ENCODE results near the gene EMC6. TPM values are rescaled to one million over a fixed set of nuclear protein-coding genes. Genes with fewer than 3 reads are reported as not detected.
"Not testable (repeated sequence)": the region's sequence is repeated elsewhere in the genome, so short reads cannot be mapped to it uniquely, and the experiment has no call there.

The EMC6 gene
- total RNA-seq, 1 donor from 2014 or later: 75.0 TPM

GRCh38 chr17:3697103-3697476 lies 28.5 kb downstream of the EMC6 start:
- Histone ChIP-seq H3K4me3 (no peak overlapping the region), H3K27me3 (peaks cover 8% of the 10 kb centered on the region), H3K27ac (no peak overlapping the region), H3K36me3 (no peaks in the 10 kb centered on the region), H3K9me3 (no peaks in the 10 kb centered on the region), H3K4me1 (peaks cover 5% of the 10 kb centered on the region in 2 donors)
- DNase-seq (ENCODE audit: low spot score in 2 of 2): no peak
- TF ChIP-seq, protein P1, sequence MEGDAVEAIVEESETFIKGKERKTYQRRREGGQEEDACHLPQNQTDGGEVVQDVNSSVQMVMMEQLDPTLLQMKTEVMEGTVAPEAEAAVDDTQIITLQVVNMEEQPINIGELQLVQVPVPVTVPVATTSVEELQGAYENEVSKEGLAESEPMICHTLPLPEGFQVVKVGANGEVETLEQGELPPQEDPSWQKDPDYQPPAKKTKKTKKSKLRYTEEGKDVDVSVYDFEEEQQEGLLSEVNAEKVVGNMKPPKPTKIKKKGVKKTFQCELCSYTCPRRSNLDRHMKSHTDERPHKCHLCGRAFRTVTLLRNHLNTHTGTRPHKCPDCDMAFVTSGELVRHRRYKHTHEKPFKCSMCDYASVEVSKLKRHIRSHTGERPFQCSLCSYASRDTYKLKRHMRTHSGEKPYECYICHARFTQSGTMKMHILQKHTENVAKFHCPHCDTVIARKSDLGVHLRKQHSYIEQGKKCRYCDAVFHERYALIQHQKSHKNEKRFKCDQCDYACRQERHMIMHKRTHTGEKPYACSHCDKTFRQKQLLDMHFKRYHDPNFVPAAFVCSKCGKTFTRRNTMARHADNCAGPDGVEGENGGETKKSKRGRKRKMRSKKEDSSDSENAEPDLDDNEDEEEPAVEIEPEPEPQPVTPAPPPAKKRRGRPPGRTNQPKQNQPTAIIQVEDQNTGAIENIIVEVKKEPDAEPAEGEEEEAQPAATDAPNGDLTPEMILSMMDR (IDR thresholded peaks at IDR 0.05): no peak
- intact Hi-C loops (cut with DNase I): no loop called here

DNA sequence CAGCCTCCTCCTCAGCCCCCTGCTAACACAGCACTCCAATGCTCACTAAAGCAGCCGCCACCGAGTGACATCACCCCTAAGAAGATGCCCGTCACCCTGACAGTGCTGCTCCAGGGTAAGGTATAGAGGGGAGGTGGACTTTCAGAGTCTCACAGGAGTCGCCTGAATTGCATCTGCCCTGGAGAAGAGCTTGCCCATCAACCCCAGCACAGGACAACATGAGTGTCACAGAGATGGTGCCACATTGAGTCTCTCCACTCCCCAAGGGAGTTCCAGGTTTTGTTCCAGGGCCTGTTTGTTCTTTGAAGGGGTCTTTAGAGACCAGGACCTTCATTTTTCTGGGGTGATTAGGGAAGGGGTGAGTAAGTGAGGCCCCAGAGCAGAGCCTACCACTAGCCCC lies 29.5 kb downstream of the EMC6 start:
- TF ChIP-seq, protein P1 (IDR thresholded peaks at IDR 0.05): no peak
- no peaks in the 10 kb centered on the region for H3K36me3 ChIP-seq
- no peaks in the 10 kb centered on the region for H3K9me3 ChIP-seq
- H3K27ac ChIP-seq: no peak overlapping the region
- intact Hi-C loops (cut with DNase I): no loop called here
- DNase-seq (ENCODE audit: low spot score in 2 of 2): no peak
- peaks cover 8% of the 10 kb centered on the region for H3K27me3 ChIP-seq
- H3K4me1 ChIP-seq: peaks cover 5% of the 10 kb centered on the region in 2 donors
- no peak overlapping the region for H3K4me3 ChIP-seq

GRCh38 chr17:3699951-3700350 lies 31.3 kb downstream of the EMC6 start:
- peaks cover 4% of the 10 kb centered on the region for H3K27me3 ChIP-seq
- TF ChIP-seq, protein P1 (IDR thresholded peaks at IDR 0.05): no peak
- H3K9me3 ChIP-seq: no peaks in the 10 kb centered on the region
- no peak overlapping the region for H3K27ac ChIP-seq
- intact Hi-C loops (cut with DNase I): no loop called here
- no peak for DNase-seq (ENCODE audit: low spot score in 2 of 2)
- H3K36me3 ChIP-seq: no peaks in the 10 kb centered on the region
- peaks cover 5% of the 10 kb centered on the region in 2 donors for H3K4me1 ChIP-seq
- no peak overlapping the region for H3K4me3 ChIP-seq

GRCh38 chr17:3702041-3702539 lies 33.5 kb downstream of the EMC6 start:
- H3K27ac ChIP-seq; DNase-seq (ENCODE audit: low spot score in 2 of 2); intact Hi-C loops (cut with DNase I); H3K4me3 ChIP-seq; H3K9me3 ChIP-seq; H3K36me3 ChIP-seq; H3K27me3 ChIP-seq; H3K4me1 ChIP-seq: not testable (repeated sequence)

DNA sequence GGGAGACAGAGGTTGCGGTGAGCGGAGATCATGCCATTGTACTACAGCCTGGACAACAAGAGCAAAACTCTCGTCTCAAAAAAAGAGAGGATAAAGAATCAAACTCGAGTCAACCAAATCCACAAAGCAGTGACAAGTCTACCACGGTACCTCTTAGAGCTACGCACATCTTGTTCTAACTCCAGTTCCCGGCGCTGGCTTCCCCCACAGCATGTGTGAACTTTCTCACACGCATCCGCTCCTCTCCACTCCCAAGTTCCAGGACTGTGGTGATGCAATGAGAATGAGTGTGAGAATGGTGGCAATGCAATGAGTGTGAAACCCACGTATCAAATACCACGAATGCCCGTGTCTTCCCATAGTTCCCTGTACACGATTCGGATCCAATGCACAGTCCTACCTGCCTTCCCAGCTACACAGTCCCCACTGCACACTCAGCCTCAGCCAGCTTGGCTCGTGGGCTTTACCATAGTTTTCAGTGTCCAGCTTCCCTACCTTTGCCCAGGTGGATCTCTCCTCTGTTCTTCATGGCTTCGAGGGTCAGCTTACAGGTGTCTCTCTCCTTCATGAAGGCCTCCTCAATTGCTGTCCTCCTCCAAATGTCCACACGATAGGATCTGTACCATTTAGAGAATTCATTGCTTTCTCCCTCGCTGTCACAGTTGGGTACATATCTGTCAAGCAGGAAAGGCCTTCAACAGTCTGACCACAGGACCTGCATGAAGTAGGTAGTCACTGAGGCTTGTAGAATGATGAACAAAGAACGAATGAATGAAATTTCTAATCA lies 36.5 kb downstream of the EMC6 start:
- TF ChIP-seq, protein P1 (IDR thresholded peaks at IDR 0.05): no peak
- Histone ChIP-seq H3K4me1 (no peaks in the 10 kb centered on the region), H3K27ac (no peak overlapping the region), H3K36me3 (no peaks in the 10 kb centered on the region), H3K9me3 (no peaks in the 10 kb centered on the region), H3K27me3 (no peaks in the 10 kb centered on the region), H3K4me3 (no peak overlapping the region)
- no peak for DNase-seq (ENCODE audit: low spot score in 2 of 2)
- intact Hi-C loops (cut with DNase I): no loop called here

GRCh38 chr17:3705718-3705984 lies 37.0 kb downstream of the EMC6 start:
- H3K9me3 ChIP-seq; H3K27me3 ChIP-seq; H3K27ac ChIP-seq; H3K36me3 ChIP-seq; H3K4me3 ChIP-seq; intact Hi-C loops (cut with DNase I); DNase-seq (ENCODE audit: low spot score in 2 of 2); H3K4me1 ChIP-seq: not testable (repeated sequence)

DNA sequence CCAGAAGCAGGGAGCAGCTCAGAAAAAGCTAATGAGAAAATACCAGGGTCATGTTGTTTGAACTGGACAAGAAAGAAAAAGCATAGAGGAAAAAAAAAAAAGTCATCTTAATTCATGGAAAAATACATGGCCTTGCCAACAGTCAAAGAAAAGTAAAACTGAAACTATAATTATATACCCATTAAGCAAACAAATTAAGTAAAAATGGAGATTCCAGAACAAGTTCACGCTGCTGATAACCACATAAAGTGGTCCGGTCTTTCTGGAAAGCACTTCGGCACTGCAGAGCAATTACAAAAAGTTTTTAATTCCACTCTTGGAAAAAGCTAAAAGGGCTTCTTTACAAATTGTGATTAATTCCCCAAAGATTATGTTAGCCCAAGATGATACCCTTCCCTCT lies 39.8 kb downstream of the EMC6 start:
- intact Hi-C loops (cut with DNase I): no loop called here
- TF ChIP-seq, protein P1 (IDR thresholded peaks at IDR 0.05): no peak

More for the DNA sequence above, 39.8 kb downstream of the EMC6 start:
- no peaks in the 10 kb centered on the region for H3K27me3 ChIP-seq
- peaks cover 5 to 9% of the 10 kb centered on the region in 2 donors for H3K36me3 ChIP-seq
- no peak overlapping the region for H3K27ac ChIP-seq
- H3K4me1 ChIP-seq: no peaks in the 10 kb centered on the region
- no peaks in the 10 kb centered on the region for H3K9me3 ChIP-seq
- no peak overlapping the region for H3K4me3 ChIP-seq
- DNase-seq (ENCODE audit: low spot score in 2 of 2): no peak
